NCI-H1694 treated with DMSO at 0.1 percent for 48 hours (cell line): ENCODE results near the gene STRN3.
"Not testable (repeated sequence)": the region's sequence is repeated elsewhere in the genome, so short reads cannot be mapped to it uniquely, and the experiment has no call there.

ENCODE experiments used
- DNase-seq: peaks from one replicate; lab custom pipeline; 2025; lab: John Stamatoyannopoulos, UW

STRN3 gene

DNA sequence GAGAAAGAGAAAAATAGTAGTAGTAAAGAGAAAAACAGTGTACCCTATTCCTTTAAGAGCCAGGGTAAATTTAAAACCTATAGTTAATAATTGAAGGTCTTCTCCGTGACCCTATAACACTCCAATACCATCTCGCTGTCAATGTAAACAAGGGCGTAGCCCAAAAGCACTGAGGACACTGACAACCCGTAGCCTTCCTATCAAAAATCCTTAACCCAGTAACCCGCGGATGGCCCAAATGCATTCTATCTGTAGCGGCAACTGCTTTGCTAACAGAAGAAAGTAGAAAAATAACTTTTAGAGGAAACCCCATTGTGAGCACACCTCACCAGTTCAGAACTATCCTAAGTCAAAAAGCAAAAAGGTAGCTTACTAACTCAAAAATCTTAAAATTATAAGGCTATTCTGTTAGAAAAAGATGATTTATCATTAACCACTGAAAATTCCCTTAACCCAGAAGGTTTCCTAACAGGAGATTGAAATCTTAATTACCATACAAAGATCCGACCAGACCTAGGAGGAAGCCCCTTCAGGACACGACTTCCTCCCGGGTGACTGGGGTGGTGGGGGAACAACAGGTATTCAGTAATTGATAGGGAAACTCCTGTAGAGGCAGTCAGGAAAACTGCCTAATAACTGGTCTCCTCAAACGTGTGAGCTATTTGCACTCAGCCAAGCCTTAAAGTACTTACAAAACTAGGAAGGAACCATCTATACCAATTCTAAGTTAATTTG is 58.6 kb downstream of the STRN3 start:
- DNase-seq: not testable (repeated sequence)

- no peak for DNase-seq
Observed at GRCh38 chr14:30966415-30967363, 59.5 kb downstream of the STRN3 start.

- DNase-seq: not testable (repeated sequence)
Observed at GRCh38 chr14:30965861-30966260, 60.3 kb downstream of the STRN3 start.

DNA sequence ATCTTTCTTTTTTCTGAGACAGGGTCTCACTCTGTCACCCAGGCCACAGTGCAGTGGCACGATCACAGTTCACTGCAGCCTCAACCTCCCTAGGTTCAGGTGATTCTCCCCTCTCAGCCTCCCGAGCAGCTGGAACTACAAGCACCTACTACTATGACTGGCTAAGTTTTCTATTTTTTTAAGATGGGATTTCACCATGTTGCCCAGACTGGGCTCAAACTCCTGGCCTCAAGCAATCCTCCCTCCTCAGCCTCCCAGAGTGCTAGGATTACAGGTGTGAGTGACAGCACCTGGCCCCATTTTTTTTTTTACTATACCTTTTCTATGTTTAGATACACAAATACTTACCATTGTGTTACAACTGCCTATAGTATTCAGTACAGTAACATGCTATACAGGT is 63.6 kb downstream of the STRN3 start:
- not testable (repeated sequence) for DNase-seq

DNA sequence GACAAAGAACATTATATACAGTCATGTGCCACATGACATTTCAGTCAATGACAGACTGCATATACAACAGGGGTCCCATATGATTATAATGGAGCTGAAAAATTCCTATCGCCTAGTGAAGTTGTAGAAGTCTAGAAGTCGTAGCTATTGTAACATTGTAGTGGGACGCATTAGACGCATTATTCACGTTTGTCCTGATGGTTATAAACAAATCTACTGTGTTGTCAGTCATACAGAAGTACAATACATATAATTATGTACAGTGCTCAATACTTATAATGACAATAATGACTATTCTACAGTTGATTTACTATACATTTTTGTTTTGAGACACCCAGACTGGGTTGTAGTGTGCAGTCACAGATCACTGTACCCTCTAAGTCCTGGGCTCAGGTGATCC is 64.8 kb downstream of the STRN3 start:
- no peak for DNase-seq

- no peak for DNase-seq
Observed at GRCh38 chr14:30960216-30960615, 66.0 kb downstream of the STRN3 start.

- no peak for DNase-seq
Observed at GRCh38 chr14:30958555-30959407, 67.4 kb downstream of the STRN3 start.

DNA sequence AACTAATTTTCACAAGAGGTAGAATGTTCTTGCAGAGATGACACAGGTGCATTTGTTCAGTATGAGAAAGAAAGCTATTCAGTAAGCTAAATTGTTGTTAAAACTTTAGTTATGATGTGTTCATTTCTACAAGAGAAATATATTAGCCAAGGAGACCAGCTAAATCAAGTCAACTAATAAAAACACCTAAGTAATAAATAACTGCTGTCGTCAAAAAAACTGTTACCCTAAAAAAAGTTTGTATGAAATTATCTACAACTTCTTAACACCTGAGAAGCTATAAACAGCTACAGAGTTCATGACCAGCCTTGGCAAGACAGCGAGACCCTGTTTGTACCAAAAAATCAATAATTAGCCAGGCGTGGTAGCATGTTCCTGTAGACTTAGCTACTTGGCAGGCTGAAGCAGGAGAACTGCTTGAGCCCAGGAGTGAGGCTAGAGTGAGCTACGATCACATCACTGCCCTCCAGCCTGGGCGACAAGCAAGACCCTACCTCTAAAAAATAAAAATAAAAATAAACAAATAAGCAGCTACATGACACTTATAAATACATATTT is 68.3 kb downstream of the STRN3 start:
- DNase-seq: no peak

DNA sequence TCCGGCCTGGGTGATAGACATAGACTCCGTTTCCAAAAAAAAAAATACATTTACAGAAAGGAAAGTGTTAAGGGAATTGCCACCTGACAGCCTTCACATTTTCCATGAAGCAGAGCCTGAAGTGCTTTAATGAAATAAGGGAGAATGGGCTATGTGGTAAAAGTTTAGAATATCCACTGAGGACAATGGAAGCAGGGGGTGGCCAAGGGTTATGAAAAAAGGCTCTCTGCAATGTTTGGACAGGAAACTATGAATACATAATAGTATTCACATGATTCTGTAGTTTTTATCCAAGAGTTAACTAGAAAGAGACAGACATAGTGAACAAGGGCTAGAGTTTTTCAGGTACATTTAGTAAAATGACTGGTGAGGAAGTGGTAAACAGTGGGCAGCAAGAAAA is 76.5 kb downstream of the STRN3 start:
- DNase-seq: no peak

GRCh38 chr14:30943694-30944093 is 82.5 kb downstream of the STRN3 start:
- no peak for DNase-seq

DNA sequence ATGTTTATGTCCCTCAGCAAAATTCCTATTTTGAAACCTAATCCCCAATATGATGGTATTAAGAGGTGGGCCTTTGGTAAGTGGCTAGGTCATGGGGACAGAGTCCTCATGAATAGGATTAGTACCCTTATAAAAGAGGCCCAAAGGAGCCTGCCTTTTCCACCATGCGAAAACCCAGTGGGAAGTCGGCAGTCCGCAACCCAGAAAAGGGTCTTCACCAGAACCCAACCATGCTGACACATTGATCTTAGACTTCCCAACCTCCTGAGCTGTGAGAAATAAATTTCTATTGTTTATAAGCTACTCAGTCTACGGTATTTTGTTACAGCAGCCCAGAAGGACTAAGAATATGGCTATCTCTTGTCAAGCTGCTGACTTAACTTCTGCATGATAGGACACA is 85.3 kb downstream of the STRN3 start:
- DNase-seq: no peak

GRCh38 chr14:30938617-30939016 is 87.6 kb downstream of the STRN3 start:
- no peak for DNase-seq

- no peak for DNase-seq
Observed at GRCh38 chr14:30935445-30935844, 90.7 kb downstream of the STRN3 start.

GRCh38 chr14:30933937-30934336 is 92.2 kb downstream of the STRN3 start:
- DNase-seq: not testable (repeated sequence)

GRCh38 chr14:30928462-30928861 is 97.7 kb downstream of the STRN3 start:
- DNase-seq: no peak

DNA sequence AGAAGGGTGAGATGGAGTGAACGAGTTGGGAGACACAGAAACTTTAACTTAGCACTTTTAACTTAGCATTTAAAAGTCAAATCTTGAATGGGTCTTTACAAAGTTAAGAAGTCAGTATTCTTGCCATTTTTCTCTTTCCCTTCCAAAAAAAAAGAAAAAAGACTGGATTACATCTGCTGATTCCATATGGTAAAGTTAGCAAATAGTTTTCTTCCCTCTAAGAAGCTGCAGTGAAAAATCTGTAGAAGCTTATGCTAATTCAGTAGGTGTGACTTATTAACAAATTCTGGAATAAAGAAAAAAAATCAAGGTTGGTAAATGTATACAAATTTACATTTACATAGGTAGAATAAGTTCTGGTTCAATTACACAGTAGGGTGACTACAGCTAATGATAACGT is 100.9 kb downstream of the STRN3 start:
- DNase-seq: no peak

GRCh38 chr14:30921788-30922187 is 104.4 kb downstream of the STRN3 start:
- DNase-seq: no peak

- DNase-seq: no peak
Observed at GRCh38 chr14:30921305-30921704, 104.9 kb downstream of the STRN3 start.

DNA sequence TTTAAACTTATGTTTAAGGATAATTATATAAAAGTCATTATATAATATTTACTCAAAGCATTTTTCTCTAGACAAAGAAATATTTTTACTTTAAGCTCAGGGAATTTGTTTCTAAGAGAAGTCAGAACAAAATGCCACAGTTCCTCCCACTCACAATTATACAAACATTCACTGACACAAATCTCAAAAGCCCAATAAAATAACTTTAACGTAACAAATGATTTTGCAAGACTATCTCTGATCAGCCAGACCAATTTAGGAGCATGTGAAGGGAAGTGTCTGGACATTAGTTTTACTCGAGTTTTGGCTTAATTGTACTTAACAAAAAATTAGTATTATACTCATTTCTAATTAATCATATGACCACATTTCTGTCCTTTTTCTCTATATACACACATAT is 110.6 kb downstream of the STRN3 start:
- no peak for DNase-seq

DNA sequence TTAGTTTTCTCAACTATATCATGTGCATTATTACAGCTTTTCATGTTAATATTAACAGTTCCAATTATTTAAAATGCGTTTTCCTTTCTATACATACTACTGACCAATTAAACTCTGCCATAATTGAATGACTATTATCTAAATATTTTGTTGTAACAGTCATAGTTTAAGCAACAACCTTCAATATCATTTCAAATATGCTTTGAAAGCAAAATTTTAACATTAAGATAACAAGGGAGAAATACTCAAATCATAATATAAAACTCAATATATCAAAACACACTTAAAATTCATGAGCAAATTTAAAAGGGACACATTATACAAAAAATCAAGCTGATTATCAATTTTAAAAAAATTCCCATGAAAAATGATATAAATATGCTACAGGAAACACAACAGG is 111.4 kb downstream of the STRN3 start:
- DNase-seq: no peak

GRCh38 chr14:30908826-30909225 is 117.4 kb downstream of the STRN3 start:
- DNase-seq: no peak

DNA sequence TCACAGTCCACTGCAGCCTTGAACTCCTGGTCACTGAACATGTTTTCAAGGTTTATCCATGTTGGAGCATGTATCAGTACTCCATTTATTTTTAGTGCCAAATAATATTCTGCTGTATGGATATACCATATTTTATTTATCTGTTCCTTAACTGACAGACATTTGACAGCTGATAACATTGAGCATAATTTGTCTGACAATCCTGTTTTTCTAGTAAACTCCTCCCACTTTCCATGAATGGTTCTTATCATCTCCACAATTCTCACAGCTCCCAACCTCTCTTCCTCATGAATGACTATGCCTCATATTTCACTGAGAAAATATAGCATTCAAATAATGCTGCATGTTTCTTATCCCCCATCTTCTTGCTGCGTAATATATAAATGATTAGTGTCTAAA is 118.5 kb downstream of the STRN3 start:
- DNase-seq: no peak
